ENCODE data around the gene AQP9.
"Not testable (repeated sequence)": the region's sequence is repeated elsewhere in the genome, so short reads cannot be mapped to it uniquely, and the experiment has no call there.

AQP9 gene, protein sequence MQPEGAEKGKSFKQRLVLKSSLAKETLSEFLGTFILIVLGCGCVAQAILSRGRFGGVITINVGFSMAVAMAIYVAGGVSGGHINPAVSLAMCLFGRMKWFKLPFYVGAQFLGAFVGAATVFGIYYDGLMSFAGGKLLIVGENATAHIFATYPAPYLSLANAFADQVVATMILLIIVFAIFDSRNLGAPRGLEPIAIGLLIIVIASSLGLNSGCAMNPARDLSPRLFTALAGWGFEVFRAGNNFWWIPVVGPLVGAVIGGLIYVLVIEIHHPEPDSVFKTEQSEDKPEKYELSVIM

DNA sequence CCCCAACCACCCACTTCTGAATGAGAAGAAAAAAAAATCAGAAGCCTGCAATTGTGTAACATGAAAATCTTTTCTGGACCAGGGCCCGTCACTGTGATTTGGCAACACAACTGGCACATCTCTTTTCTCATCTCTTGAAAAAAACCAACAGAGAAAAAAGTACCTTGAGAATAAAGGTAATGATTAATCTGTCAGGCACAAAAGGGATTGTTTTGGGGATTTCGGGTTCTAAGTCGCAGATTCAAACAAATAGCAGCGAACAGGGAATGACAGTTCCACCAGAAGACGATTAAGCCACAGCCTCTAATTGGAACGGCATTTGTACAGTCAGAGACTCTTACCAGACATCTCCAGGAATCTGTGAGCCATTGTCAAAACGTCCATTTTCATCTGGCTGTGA is at the start of gene AQP9:
TSS of gene AQP9 (plus strand) at position 276 of the 400 bp plus-strand sequence. CDS start 185 bp downstream, outside the sequence.
- no peak for DNase-seq

DNA sequence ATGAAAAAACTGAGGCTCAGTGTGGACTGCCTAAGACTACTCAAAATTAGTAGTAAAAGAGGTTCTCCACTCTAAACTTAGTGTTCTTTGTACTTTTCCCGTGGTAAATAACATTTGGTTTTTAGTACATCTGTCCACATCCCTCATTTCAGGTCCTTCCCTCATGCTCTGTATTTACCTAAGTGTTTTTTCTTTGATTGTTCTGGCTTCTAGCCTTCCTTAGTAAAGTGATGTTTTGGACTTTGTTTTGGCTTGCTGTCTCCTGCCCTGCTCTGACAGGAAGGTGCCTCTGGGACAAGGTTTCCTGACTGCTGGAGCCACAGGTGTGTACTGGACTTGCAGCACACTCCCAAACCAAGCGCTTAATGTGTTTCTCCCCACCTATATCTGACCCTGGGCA is 42.8 kb upstream of the AQP9 start:
- DNase-seq = no peak

DNA sequence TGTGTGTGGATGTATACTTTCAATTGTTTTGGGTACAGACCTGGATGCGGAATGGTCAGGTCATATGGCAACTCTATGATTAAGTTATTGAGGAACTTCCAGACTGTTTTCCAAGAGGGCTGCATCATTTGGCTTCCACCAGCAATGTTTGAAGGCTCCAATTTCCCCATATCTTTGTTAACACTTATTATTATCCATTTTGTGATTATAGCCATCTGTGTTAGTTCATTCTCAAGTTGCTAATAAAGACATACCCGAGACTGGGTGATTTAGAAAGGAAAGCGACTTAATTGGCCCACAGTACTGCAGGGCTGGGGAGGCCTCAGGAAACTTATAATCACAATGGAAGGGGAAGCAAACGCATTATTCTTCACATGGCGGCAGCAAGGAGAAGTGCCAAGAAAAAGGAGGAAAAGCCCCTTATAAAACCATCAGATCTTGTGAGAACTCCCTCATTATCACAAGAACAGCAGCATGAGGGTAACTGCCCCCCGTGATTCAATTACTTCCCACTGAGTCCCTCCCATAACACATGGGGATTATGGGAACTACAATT is 41.6 kb upstream of the AQP9 start:
- DNase-seq = no peak

DNA sequence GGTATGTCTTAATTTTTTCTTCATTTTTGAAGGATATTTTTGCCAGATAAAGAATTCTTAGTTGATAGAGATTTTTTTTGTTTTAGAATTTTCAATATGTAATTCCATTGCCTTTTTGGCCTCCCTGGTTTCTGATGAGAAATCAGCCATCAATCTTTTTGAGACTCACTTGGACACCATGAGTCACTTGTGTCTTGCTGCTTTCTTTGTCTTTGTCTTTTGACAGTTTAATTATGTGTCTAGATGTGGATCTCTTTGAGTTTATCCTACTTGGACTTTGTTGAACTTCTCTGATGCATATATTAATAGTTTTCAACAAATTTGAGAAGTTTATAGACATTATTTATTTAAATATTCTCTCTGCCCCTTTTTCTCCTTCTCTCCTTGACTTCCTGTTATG is 34.7 kb upstream of the AQP9 start:
- DNase-seq = no peak

DNA sequence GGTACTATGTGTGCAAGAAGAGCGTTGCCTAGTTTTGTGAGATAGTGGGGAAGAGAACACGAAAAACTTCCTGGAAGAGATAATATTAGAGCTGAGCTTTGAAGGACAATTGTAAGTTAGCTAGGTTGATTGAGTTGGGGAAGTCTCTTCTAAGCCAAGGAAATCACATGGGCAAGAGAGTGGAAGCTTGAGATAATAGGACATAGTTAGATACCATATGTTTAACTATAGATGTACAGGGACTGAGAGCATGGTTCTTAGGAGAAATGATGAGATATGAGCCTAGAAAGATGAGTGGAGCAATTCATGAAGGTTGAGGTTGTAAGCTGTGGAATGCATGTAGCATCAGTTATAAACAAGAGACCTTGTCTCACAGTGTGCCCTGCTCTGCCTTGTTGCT is 30.1 kb upstream of the AQP9 start:
- no peak for DNase-seq

DNA sequence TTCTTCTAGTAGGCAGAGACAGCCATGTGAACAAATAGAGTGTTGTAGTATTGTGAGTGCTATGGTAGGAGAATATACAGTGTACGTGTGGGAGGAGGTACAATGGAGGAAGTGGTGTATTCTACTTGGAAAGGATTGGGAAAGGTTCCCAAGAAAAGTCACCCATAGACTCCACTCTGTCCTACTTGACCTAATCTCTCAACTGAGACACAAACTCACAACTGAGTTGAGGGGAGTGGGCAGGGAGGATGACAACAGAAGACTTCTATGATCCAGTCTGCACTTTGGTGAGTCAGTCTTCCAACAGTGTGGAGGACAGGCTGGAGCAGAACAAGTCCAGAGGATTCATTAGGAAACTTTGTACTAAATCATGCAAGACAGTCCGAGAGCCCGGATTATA is 28.8 kb upstream of the AQP9 start:
- DNase-seq = no peak

DNA sequence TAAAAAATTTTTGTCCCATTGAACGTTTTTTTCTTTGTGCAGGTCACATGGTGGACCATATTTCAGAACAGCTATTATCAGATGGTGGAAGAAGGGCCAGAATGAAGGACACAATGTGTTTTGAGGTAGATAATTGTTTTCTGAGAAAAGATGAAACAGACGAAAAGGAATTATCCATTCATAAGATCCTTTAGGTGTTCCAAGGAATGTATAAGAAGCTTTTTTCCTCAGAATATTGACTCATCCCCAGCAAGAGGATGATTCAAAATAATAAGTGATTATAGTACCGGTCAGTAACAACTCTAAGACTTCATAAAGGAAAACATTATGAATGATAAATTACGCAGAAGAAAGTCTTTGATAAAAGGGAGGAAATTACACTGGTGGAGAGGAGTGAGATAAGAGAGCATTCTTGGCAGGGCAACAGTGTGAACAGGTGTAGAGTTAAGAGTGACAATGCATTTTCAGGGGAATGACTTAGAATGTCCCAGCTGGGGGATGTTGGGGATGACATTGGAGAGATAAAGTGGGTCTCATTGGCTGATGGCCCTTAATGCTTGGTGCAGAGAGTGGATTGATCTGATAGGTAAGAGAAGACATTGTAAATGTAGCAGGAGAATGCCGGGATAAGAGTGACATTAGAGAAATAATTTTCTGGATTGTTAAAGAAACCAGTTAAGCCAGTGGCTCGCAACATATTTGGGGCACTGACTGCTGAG is 27.0 kb upstream of the AQP9 start:
- no peak for DNase-seq

DNA sequence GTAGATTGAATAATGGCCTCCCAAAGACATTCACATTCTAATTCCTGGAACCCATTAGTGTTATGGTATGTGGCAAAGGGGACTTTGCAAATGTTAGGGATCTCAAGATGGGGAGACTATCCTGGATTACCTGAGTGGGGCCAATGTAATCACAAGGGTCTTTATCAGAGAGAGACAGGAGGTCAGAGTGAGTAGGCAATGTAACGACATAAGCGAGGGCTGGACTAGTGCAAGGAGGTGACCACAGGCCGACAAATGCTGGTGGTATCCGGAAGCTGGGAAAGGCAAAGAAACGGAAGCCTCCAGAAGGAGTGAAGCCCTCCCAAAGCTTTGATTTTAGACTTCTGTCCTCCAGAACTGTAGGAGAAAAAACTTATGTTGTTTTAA is 26.5 kb upstream of the AQP9 start:
- no peak for DNase-seq

DNA sequence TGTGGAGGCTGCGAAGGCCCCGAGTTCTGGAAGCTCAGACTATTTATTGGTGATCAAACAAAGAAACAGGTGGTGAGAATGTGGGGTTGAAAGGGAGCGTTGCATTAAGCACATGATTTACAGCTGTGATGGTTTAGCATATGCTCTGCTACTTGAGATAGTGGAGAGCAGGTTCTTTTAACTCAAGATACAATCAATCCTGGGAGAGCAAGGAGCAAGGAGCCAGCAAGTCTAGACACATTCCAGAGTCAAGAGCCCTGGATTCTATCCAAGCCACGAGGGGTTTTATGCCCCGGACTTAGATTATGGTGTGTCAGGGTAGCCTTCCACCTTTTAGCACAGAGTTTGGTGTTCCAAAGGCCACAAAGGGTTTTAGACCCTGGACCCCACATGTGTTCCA is 24.8 kb upstream of the AQP9 start:
- not testable (repeated sequence) for DNase-seq

DNA sequence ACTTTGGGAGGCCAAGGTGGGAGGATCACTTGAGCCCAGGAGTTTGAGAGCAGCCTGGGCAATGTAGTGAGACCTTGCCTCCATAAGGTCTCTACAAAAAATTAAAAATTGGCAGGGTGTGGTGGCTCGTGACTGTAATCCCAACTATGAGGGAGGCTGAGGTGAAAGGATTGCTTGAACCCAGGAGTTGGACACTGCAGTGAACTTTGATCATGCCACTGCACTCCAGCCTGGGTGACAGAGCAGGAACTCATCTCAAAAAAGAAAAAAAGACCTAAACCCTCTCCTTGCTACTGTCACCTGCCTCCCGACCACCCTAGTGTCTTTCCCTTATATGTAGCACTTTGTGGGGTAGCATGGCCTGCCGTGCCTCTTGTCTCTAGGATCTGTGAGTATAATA is 23.8 kb upstream of the AQP9 start:
- DNase-seq = no peak

DNA sequence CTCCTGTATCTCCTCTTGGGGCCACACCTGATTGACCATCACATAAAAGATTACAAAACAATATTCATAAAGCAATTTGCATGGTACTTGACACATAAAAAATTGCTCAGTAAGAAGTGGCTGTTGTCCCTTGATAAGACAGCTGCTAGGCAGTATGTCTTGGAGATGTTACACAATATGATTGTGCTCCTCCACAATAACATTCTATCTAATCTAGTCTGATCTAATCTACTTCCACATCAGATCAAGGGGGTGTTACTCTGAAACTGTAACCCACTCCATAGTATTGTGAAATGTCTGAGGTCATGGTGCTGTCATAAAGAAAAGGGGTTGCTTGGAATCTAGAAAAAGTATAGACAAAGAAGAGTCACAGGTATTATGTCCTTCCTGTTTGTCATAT is 23.4 kb upstream of the AQP9 start:
- no peak for DNase-seq

DNA sequence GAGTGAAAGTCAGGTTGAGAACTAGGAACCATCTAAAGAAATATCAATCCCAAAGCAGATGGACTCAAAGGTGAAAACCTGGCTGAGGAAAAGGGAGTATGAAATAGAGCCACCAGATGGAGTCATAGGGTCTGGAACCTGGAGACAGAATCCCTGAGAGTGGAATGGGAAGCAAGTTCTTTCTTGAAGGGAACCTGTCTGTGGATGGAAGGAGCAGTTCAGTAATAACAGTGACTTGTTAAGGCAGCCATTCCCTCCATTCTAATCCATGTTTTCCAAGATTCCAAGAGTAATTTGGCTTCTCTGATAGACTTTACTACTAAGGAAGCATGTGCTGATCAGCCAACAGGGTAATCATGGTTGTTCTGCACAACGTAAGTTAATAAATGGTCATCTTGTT is 22.5 kb upstream of the AQP9 start:
- DNase-seq = no peak

DNA sequence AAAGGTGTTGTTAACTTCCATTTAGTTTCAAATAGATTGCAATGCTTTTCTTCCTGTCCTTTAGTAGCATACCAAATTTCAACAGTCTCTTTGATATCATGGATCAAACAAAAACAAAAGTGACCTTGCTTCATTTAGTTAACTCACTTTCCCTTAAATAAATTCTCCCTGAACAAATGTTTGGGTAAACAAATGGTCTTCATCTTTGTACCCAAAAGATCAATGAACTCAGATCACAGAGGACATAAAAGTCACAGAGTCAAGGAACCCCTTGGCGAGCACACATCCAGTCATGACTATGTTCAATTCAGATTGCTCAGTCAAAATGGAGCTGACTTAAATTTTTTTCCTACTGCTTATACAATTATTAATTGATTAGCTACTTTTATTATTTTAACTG is 20.6 kb upstream of the AQP9 start:
- DNase-seq = no peak

DNA sequence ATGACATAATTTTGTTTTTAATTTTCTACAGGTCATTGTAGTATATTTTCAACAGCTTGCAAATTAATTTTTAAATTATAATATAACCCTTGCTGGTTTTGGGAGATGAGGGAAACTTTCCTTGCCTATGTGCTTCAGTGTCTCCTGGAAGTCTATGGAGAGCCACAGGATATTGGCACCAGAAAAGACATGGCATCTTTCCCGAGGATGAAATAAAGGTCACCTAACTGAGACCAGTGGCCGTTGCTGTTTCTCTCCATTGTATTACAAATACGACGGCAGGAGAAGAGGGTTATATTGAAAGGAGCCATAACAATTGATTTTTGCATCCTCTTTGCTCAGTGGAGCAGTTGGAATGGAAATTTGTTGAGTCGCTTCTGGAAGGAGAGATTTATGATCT is 19.9 kb upstream of the AQP9 start:
- DNase-seq = no peak

DNA sequence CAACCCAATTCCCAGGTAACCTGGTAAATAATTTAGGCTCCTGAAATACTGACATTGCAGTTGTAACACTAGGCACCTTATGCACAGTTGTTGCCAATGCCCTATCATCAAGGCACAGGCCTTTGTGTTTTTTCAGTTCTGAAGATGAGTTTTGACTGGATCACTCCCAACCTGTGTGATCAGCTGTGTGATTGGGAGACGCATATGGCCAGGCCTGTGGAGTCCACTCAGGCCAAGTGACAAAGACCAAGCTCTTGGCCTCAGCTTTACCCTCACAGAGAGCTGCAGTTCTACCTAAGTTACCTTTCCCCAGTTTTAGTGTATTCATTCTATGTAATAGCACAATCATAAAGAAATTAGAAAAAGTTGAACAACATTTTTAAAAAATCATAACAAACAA is 19.2 kb upstream of the AQP9 start:
- no peak for DNase-seq

DNA sequence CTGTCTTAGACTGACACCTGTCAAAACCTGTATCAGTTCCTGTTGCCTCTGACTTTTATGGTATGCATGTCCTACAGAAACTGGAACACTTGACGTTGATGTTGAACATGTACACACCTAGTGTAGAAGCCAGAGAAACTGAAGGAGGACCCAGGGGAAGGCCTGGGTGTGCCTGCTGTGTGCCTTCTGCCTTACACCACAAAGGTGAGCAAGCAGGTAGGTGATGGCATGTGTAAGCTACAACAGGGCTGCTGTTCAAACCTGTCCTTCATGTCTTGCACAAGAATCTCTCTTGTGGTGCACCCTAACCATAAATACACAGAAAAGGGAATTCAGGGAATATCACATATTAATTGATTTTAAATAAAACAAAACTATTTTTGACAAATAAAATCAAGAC is 13.6 kb upstream of the AQP9 start:
- DNase-seq = no peak

DNA sequence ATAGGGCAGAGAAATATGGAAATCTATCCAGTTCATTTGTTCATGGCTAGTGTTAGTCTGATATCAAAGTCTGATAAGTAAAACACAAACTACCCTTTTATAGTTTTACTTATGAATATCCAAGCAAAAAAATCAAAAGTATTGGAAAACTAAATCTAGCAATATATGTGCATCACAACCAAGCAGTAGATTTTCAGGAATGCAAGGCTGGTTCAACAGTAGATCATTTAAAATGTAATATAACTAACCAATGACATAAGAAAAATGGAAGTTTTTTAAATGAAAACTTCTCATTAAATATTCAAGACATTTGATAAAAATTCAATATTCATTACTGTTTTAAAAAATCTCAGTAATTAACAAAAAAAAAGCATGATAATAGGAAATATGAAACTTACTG is 12.8 kb upstream of the AQP9 start:
- no peak for DNase-seq

DNA sequence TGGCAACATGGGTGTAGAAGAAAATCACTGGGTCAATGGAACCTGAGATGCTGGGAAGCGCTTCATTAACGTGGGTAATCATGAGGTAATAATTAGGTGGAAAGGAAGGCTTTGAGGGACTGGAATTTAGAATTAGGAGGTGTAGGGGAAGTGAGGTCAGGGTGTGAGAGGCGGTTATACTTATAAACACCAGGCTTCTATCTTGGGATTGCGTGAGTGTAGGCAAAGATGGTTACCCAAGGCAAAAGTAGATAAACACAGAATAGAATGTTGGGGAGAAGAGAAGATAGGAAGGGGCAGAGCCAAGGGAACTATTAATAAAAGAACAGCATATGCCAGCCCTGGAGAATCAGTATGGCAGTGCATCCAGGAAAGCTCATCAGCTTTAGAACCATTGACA is 3.3 kb upstream of the AQP9 start:
- no peak for DNase-seq

DNA sequence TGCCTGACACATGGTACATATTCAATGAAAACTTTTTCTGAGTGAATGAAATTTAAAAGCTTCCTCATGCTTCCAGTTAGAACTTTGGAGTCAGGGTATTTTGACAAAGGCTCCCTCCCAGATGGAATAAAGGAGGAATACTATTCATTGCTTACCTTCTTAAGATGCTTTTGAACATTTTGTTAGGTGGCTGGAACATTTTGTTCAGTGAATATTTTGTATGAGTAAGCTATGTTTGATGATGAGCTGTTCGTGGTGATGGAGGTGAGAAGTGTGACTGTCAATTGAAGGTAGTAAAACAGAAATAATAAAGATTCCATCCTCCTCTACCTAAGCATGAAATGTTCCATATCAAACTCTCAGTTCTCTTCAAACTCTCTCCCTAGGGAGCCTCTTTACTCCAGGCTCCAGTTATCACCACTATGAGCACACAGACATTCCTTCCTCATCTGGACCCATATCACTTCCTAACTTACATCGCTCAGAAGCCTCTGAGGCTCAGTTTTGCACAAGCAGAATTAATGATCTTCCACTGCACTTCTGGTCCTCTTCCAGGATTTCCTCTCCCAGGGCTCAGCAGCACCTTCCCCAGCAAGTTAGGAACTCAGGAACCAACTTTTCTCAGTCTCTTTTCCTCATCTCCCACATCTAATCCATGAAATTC is 2.5 kb upstream of the AQP9 start:
- no peak for DNase-seq

DNA sequence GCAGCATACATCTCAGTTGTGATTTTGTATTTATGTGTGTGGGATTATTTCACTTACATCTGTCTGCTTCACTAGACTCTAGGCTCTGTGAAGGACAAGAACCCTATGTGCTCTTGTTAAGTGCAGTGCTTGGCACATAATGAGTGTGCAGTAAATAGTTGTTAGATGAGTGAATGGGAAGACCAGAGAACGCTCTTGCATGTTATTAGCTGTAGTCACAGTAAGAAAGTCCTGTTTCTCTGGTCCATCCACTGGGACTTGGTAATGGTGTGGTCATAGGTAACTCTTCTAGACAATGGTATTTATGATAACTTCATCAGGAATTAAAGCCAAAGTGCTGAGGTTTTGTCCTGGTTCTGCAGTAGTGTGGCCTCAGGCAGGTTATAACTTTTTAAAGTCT is 1.4 kb upstream of the AQP9 start:
- DNase-seq = no peak

DNA sequence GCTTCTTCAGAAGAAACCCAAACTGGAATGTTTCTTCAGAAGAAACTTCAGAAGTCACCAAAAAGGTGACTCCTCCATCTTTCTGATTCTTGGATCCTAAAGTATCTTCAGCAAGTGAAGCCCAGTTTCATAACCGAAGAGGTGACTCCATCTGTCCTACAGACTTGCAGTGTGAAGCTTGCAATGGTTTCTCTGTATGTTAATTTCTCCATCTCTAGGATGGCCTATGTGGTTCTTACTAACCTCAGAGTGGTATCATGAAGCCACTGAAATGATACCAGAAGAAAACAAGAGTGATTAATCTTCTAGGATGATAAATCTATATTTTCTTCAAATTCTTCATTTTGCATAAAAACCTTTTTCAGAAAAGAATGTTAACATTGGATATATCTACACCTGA is 495 bp upstream of the AQP9 start:
- DNase-seq = no peak

DNA sequence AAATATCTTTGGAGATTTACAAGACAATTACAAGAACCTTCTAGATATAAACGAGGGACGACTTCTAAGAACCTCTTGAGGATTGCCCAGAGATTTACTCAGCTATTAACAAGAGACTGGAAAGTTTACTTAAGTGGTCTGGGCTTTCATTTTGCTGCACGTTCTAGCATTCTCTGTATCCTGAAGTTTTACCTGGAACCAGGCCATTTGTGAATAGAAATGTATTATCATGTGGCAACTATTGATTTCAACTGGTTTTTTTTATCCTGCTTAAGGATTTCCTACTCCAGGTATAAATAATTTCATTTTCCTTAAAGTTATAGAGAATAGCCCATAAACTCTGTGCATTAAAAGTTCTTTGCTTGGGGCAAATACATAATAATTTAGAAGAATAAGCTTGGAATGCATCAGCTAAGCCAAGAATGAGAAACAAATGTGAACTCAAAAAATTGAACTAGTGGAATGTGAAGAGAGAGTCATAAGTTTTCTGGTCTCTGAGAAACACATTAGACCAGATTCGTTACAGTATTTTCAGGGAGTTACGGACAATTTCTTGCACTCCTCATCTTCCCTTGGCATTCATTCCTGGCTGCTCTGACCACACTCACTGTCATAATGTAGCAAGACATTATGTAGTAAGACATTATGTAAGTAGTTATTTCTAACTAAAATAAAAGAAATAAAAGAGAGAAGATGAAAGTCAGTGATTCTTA is 1.3 kb downstream of the AQP9 start:
- no peak for DNase-seq

DNA sequence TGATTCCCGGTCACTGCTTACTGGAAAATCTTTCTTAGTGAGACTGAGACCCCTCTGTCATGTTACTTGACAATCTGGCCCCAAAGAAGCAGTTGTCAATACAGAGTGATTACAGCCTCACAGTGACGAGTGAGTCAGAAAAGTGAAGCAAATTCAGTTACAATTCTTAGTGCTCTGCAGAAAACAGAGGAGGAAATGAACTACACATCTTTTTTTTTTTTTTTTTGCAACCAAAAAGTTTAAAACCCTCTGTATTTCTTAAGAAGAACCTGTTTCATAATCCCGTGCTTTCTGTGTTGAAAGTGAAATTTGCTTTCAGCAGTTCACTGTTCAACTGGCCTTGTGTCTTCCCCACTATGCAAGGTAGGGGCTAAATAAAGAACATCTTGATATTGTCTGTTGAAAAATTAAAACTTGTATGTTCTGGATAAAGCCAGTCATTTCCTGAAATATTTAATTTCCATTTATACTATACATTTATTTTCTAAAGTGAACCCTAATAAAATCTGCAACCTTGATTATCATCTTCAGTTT is 1.9 kb downstream of the AQP9 start:
- DNase-seq = no peak
